Activated naive CD4-positive, alpha-beta T cell treated with anti-CD3 and anti-CD28 coated beads, Interleukin-2, amount 50 U/mL, for 72 hours (primary cell): Measurements from ENCODE around the gene PDE10A. TPM values are rescaled to one million over a fixed set of nuclear protein-coding genes. Genes with fewer than 3 reads are reported as not detected.

Experiments used
- ATAC-seq, 2 donors: fragments of 150-1000 bp; cut with Tn5 transposase; 2 replicates each; pipeline ENCODE4 v1.10.0; 2021; ENCODE audit warnings: mild to moderate bottlenecking in 2 of 2, moderate library complexity in 2 of 2
- DNase-seq, 2 donors: peaks; one replicate each; pipeline ENCODE4 v3.0.0; 2021 to 2022; ENCODE audit warnings: low spot score in 2 of 2
- H3K27ac Mint-ChIP-seq, 2 donors: one replicate each; pipeline ENCODE4 v1.8.0; 2022; ENCODE audit warnings: mild to moderate bottlenecking in 2 of 2, mixed read lengths in 2 of 2
- H3K36me3 Mint-ChIP-seq, 2 donors: one replicate each; pipeline ENCODE4 v1.8.0; 2022; ENCODE audit warnings: mixed read lengths in 2 of 2
- H3K9me3 Mint-ChIP-seq, 2 donors: one replicate each; pipeline ENCODE4 v1.8.0; 2022; ENCODE audit warnings: mixed read lengths in 2 of 2
- total RNA-seq, 2 donors: library from RNA; stranded (reverse); gene quantifications; one replicate each; pipeline ENCODE4 v1.2.3, GENCODE V29; 2022

The PDE10A gene
- total RNA-seq, 2 donors from 2014 or later = not detected

DNA sequence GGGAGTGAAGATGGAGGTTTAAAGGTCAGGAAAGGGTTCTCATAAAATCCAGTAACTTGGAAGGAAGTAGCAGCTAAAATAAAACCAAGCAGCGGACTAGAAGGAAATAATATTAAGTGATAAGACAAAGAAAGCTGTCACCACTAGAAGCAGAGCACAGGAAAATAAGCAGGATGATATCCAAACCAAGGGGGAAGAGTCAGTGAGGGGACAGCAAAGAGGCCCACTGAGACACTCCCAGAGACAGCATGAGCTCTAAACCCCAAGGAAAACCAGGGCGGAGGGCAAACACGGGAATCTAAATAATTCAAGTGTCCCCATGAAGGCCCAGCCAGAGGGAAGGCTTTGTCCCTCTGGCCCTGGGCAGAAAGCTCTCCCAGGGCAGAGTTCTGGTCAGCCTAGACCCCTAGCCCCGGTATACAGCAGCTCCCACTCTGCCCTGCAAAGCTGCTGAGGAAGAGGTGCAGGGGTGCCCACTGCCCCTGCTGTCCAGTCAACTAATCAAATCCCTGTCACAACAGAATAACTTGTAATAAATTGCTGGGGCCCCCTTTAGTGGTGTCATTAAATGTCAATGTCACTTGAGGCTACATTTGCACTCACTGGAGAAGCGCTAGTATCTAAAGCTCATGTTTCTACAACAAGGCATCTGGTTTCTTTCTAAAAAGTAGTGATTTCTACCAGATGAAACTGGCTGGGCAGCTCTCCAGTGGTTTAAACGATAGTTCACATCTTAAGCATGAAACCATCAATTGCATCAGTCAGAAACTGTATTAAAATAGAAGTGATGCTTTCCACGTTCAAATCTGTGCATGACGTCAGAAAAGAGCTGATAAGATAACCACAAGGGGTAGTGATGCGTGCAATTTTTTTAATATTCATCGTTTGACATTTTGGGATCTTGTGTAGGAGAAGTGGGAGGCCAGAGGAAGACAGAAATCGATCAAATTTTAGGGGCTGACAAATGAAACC, 13.6 kb downstream of the PDE10A start:
- Mint-ChIP-seq H3K9me3 (peaks cover 0 to 4% of the 10 kb centered on the region in 2 donors), H3K36me3 (peaks cover 0 to 5% of the 10 kb centered on the region in 2 donors), H3K27ac (no peak overlapping the region)
- DNase-seq (no peak), ATAC-seq (no peak)

DNA sequence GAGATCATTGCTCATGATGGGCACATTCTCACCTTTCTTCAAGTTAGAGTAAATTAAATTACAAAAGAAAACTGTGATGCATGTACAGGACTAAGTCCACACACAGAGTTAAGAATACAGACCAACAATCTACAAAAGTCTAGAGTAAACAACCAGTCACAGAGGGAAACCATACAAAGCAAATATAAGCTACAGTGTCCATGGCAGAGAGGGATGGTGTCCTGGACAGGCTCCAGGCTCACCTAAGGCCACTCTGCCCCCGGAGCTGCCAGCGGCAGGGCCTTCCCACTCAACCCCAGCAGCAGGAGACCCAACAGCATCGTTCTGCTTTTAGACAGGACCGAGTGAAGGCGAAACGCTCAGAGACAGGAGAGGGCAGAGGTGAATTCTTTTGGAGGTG, 16.0 kb downstream of the PDE10A start:
- Mint-ChIP-seq H3K9me3 (peaks cover 3 to 4% of the 10 kb centered on the region in 2 donors), H3K36me3 (peaks cover 0 to 5% of the 10 kb centered on the region in 2 donors), H3K27ac (no peak overlapping the region)
- ATAC-seq (no peak), DNase-seq (no peak)

- Mint-ChIP-seq H3K36me3 (peaks cover 0 to 5% of the 10 kb centered on the region in 2 donors), H3K27ac (no peak overlapping the region)
- no peak for DNase-seq
These were observed 17.1 kb downstream of the PDE10A start for GRCh38 chr6:165645919-165646318.

GRCh38 chr6:165644586-165645266, 18.3 kb downstream of the PDE10A start:
- peaks cover 4% of the 10 kb centered on the region in 2 donors for H3K9me3 Mint-ChIP-seq
- H3K27ac Mint-ChIP-seq = no peak overlapping the region
- ATAC-seq (no peak), DNase-seq (no peak)
- peaks cover 0 to 5% of the 10 kb centered on the region in 2 donors for H3K36me3 Mint-ChIP-seq

More at GRCh38 chr6:165645919-165646318, 17.1 kb downstream of the PDE10A start:
- no peak for ATAC-seq
- H3K9me3 Mint-ChIP-seq = peaks cover 4% of the 10 kb centered on the region in 2 donors

GRCh38 chr6:165643015-165643414, 20.0 kb downstream of the PDE10A start:
- Mint-ChIP-seq H3K9me3 (peaks cover 0 to 4% of the 10 kb centered on the region in 2 donors), H3K36me3 (no peaks in the 10 kb centered on the region), H3K27ac (no peak overlapping the region)
- ATAC-seq (no peak), DNase-seq (no peak)

GRCh38 chr6:165641672-165642156, 21.3 kb downstream of the PDE10A start:
- H3K36me3 Mint-ChIP-seq = no peaks in the 10 kb centered on the region

GRCh38 chr6:165640806-165641205, 22.2 kb downstream of the PDE10A start:
- Mint-ChIP-seq H3K36me3 (no peaks in the 10 kb centered on the region), H3K27ac (no peak overlapping the region), H3K9me3 (peaks cover 0 to 4% of the 10 kb centered on the region in 2 donors)
- no peak for ATAC-seq
- no peak for DNase-seq

More at GRCh38 chr6:165641672-165642156, 21.3 kb downstream of the PDE10A start:
- peaks cover 0 to 4% of the 10 kb centered on the region in 2 donors for H3K9me3 Mint-ChIP-seq
- ATAC-seq = no peak
- no peak for DNase-seq
- H3K27ac Mint-ChIP-seq = no peak overlapping the region

DNA sequence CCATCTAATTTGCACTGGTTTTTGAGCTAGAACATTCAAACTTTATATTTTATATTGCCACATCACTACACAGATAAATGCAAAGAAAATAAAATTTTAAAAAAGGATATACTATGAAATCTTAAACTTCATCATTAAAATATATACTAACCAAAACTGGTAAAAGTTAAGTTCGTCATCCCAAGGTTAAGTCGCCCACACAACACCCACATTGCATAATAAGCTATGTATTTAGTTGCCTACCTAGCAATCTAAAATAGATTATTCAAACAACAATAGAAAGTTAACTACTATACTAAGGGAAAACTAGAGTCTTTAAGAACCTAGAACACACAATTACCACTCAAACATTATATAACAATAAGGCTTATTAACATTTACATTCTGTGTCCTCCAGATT, 24.5 kb downstream of the PDE10A start:
- H3K27ac Mint-ChIP-seq = no peak overlapping the region
- no peak for DNase-seq
- peaks cover 0 to 4% of the 10 kb centered on the region in 2 donors for H3K9me3 Mint-ChIP-seq
- no peak for ATAC-seq
- no peaks in the 10 kb centered on the region for H3K36me3 Mint-ChIP-seq

- no peaks in the 10 kb centered on the region for H3K36me3 Mint-ChIP-seq
- peaks cover 0 to 4% of the 10 kb centered on the region in 2 donors for H3K9me3 Mint-ChIP-seq
- H3K27ac Mint-ChIP-seq = no peak overlapping the region
- DNase-seq (no peak), ATAC-seq (no peak)
These were observed 25.5 kb downstream of the PDE10A start for GRCh38 chr6:165637586-165637985.

GRCh38 chr6:165636402-165637048, 26.5 kb downstream of the PDE10A start:
- Mint-ChIP-seq H3K27ac (no peak overlapping the region), H3K9me3 (no peaks in the 10 kb centered on the region), H3K36me3 (no peaks in the 10 kb centered on the region)
- ATAC-seq = no peak
- DNase-seq = no peak

DNA sequence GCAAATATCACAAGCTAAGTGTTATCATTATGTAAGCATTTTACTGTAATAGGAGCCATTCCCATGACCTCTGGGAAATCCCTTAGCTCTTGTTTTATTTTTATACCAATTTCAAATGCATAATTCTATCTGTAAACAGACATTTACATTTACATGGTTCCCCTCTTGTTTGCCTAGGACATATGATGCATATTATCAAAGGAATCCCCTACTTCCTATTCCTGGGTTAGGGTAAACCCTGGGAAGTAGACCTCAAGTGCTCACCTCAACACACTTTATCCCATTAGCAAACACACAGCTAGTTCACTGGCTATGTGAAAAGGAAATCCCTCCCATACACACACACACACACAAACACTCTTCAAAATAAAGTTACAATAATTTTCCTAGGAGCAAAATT, 27.1 kb downstream of the PDE10A start:
- no peak overlapping the region for H3K27ac Mint-ChIP-seq
- no peaks in the 10 kb centered on the region for H3K36me3 Mint-ChIP-seq

GRCh38 chr6:165634101-165634880, 28.8 kb downstream of the PDE10A start:
- Mint-ChIP-seq H3K9me3 (no peaks in the 10 kb centered on the region), H3K36me3 (no peaks in the 10 kb centered on the region), H3K27ac (no peak overlapping the region)
- ATAC-seq = no peak
- no peak for DNase-seq

More for the DNA sequence above, 27.1 kb downstream of the PDE10A start:
- H3K9me3 Mint-ChIP-seq = no peaks in the 10 kb centered on the region
- no peak for ATAC-seq
- DNase-seq = no peak

- Mint-ChIP-seq H3K9me3 (no peaks in the 10 kb centered on the region), H3K36me3 (no peaks in the 10 kb centered on the region), H3K27ac (no peak overlapping the region)
- ATAC-seq = no peak
- no peak for DNase-seq
These were observed 30.8 kb downstream of the PDE10A start for GRCh38 chr6:165632194-165632593.

DNA sequence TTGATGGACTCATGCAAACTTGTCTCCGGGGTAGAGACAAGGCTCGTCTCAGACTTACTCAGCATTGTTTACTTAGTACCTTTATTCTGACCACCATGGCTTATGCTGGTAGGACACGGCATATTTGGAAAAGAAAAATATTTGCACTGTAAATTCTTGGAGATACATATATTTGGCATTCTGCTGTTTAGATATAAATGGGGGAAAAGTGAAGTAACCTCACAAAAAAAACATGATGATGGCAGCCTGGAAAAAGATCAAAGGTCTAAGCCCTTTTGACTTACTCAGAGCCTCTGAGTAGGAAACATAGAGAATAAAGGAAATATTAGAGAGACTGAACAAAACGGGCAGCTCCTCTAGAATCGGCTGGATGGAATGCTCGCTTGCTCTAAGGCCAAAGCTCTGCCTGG, 32.5 kb downstream of the PDE10A start:
- ATAC-seq (no peak), DNase-seq (no peak)
- H3K9me3 Mint-ChIP-seq = no peaks in the 10 kb centered on the region
- no peaks in the 10 kb centered on the region for H3K36me3 Mint-ChIP-seq
- H3K27ac Mint-ChIP-seq = no peak overlapping the region

- H3K27ac Mint-ChIP-seq = no peak overlapping the region
- H3K9me3 Mint-ChIP-seq = peaks cover 6 to 12% of the 10 kb centered on the region in 2 donors
- no peak for DNase-seq
These were observed 34.1 kb downstream of the PDE10A start for GRCh38 chr6:165628955-165629354.

DNA sequence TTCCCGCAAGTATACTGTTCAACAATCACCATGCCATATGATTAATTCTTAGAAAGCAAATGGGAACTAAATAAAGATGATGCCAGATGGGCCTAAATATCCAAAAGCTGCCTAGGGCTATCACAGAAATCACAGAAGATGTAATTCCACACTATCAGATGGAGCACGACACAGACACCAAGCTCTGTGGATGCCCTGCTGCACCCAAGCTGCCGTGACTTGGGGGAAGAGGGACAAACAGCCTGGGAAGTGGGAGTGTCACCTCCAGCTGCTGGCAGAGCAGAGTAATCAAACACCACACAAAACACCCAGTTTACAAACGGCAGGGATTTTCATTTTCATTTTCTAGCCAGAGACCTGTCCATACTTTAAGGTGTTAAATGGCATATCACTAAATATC, 35.7 kb downstream of the PDE10A start:
- ATAC-seq = no peak
- Mint-ChIP-seq H3K27ac (no peak overlapping the region), H3K9me3 (peaks cover 9 to 16% of the 10 kb centered on the region in 2 donors), H3K36me3 (peaks cover 0 to 7% of the 10 kb centered on the region in 2 donors)
- no peak for DNase-seq

More at GRCh38 chr6:165628955-165629354, 34.1 kb downstream of the PDE10A start:
- peaks cover 0 to 5% of the 10 kb centered on the region in 2 donors for H3K36me3 Mint-ChIP-seq
- ATAC-seq = no peak
